Right cardiac atrium (tissue), 5 donors: ENCODE measurements around the gene MED29. TPM values are rescaled to one million over a fixed set of nuclear protein-coding genes. Genes with fewer than 3 reads are reported as not detected.

Source experiments
- ATAC-seq, 2 donors: fragments of 200-7000 bp; cut with Tn5 transposase; one replicate each; pipeline versions ENCODE4 v1.8.0 to v1.9.1; 2020; ENCODE audit warnings: moderate library complexity in 2 of 2, mild to moderate bottlenecking in 1 of 2
- DNase-seq, 3 donors: peaks; one replicate each; pipeline ENCODE4 v3.0.0-alpha.2; 2020
- H3K27ac ChIP-seq: one replicate; pipeline ENCODE4 v1.5.1; 2013; ENCODE audit warnings: mild to moderate bottlenecking, low read length, control low read depth, moderate library complexity
- H3K27me3 ChIP-seq: one replicate; pipeline ENCODE4 v1.6.1; 2013; ENCODE audit not compliant: control insufficient read depth, insufficient read depth
- H3K4me1 ChIP-seq: one replicate; pipeline ENCODE4 v1.6.1; 2013; ENCODE audit warnings: low read length; ENCODE audit not compliant: control insufficient read depth, insufficient read depth
- H3K4me3 ChIP-seq: one replicate; pipeline ENCODE4 v1.5.1; 2013; ENCODE audit warnings: low read length, control low read depth
- H3K9me3 ChIP-seq: one replicate; pipeline ENCODE4 v1.6.1; 2013; ENCODE audit warnings: low read length; ENCODE audit not compliant: control insufficient read depth
- WGBS: extraction: QIAGEN DNeasy Blood & Tissue Kit; methylation state at CpG from one replicate; pipeline ENCODE4 v1.1.7; 2013; 5-methylcytosine and 5-hydroxymethylcytosine counted together
- intact Hi-C, 4 donors: fragments of 100-400 bp; cut with DNase I; formaldehyde crosslinking; loops; one replicate each; pipeline versions ENCODE4 v1.11.0 to v1.14.0; 2022 to 2023
- polyA plus RNA-seq: library from polyadenylated mRNA; stranded (reverse); fragments of 200-250 nt; gene quantifications from one replicate; pipeline ENCODE4 v1.2.3, GENCODE V29; 2013
- total RNA-seq, 4 donors: library from RNA; stranded (reverse); fragmentation: NEBNext Ultra II Directional; extraction: Animal tissue kit (Norgen Biotek cat#: 25700); gene quantifications; one replicate each; pipeline ENCODE4 v1.2.1, GENCODE V29; 2021
- donor health status: healthy with polysubstance abuse.
- donor health status: DM: no; HTN: yes; CAD: no.
- donor health status: DM: no; HTN: no; CAD: no.
- donor health status: DM: no; HTN: yes; CAD: no; lungs with severe emphysema.
- donor health status: DM: yes; HTN: yes; CAD: no.

The MED29 gene
- total and polyA plus RNA-seq, 5 donors = 25.1 to 38.3 (median 27.1) TPM

DNA sequence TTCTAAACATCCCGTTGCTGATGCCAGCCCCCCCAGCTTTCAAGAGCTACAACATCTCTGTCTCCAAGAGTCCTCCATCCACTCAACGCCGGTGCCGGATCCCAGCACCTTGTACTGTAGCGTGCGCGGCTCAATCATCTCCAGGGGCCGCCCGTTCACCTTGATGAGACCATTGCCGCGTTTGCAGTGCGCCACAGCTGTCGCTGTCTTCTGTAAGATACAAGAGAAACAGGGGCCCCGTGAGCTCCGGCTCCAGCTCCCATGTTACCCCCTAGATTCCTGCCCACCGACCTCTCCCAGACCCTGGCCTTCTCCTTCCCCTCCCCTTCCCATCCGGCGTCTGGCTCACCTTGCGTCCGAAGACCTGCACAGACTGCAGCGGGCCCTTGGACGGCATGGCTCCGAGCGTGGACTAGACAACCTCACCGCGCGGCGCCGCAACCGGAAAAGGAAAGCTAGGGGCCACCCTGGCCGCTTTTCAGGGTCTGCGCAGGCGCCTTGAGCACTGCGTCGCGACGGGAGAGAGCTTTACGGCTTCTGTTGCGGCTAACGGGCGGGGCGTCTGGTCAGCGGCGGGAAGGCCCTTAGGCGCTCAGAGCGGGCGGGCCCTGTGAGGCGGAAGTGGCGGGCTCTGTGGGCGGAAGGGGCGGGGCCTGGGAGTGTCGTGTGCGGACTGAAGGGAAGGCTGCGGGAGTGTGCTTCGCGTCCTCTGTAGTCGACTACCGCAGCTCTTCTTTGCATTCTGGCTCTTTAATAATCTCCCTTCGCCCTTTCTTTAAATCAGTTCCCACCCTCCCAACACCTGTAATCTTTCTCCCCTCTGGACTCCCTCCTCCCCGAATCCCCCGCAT, 44.5 kb downstream of the MED29 start, which contains the start of gene RPS16:
Gene RPS16 (minus strand): TSS at position 451 of the 851 bp plus-strand sequence. CDS start 54 bp downstream, at position 397.
- H3K9me3 ChIP-seq = no peaks in the 10 kb centered on the region
- under 1% methylated on average over 61 of the region's 61 CpGs for whole genome bisulfite sequencing
- no peaks in the 10 kb centered on the region for H3K27me3 ChIP-seq
- peak within 1 kb of the TSS; percentile 88 for H3K4me3 ChIP-seq
- ATAC-seq (peak; percentile 97 to 99), DNase-seq (peak; percentile 99 to 100 (median 100))
- intact Hi-C loops = no loop called here
- peak within 1 kb of the TSS; percentile 84 for H3K27ac ChIP-seq
- H3K4me1 ChIP-seq = peaks cover 3% of the 10 kb centered on the region

GRCh38 chr19:39436350-39436716, 45.2 kb downstream of the MED29 start:
- H3K4me3 ChIP-seq = peak overlapping the region; percentile 53
- H3K9me3 ChIP-seq = no peaks in the 10 kb centered on the region
- DNase-seq (no peak), ATAC-seq (no peak)
- intact Hi-C loops = no loop called here
- peaks cover 3% of the 10 kb centered on the region for H3K4me1 ChIP-seq
- WGBS = 0% methylated on average over 2 of the region's 2 CpGs
- H3K27me3 ChIP-seq = no peaks in the 10 kb centered on the region
- H3K27ac ChIP-seq = peak overlapping the region; percentile 71

- Histone ChIP-seq H3K27me3 (no peaks in the 10 kb centered on the region), H3K27ac (no peak overlapping the region), H3K9me3 (no peaks in the 10 kb centered on the region), H3K4me1 (peaks cover 3% of the 10 kb centered on the region), H3K4me3 (no peak overlapping the region)
- DNase-seq (peak in 1 of 3 donors; percentile 16), ATAC-seq (no peak)
- intact Hi-C loops = no loop called here
- 80% methylated on average over 9 of the region's 9 CpGs for WGBS
Observed at GRCh38 chr19:39438270-39438934, 47.2 kb downstream of the MED29 start.

- H3K4me1 ChIP-seq = peaks cover 3% of the 10 kb centered on the region
- H3K27me3 ChIP-seq = no peaks in the 10 kb centered on the region
- H3K9me3 ChIP-seq = no peaks in the 10 kb centered on the region
- peak; percentile 5 to 19 for ATAC-seq
- WGBS = 6% methylated on average over 17 of the region's 17 CpGs
- DNase-seq = peak in 1 of 3 donors; percentile 42
- peak overlapping the region; percentile 96 for H3K27ac ChIP-seq
- intact Hi-C loops = loop anchor here in 2 of 4 donors (10.0 kb wide), 1 partner anchor 90 kb away; the partner anchor contains the start of gene EID2B (in 2 of the 2)
- H3K4me3 ChIP-seq = peak overlapping the region; percentile 91
Observed at GRCh38 chr19:39444598-39445195, 53.5 kb downstream of the MED29 start.

DNA sequence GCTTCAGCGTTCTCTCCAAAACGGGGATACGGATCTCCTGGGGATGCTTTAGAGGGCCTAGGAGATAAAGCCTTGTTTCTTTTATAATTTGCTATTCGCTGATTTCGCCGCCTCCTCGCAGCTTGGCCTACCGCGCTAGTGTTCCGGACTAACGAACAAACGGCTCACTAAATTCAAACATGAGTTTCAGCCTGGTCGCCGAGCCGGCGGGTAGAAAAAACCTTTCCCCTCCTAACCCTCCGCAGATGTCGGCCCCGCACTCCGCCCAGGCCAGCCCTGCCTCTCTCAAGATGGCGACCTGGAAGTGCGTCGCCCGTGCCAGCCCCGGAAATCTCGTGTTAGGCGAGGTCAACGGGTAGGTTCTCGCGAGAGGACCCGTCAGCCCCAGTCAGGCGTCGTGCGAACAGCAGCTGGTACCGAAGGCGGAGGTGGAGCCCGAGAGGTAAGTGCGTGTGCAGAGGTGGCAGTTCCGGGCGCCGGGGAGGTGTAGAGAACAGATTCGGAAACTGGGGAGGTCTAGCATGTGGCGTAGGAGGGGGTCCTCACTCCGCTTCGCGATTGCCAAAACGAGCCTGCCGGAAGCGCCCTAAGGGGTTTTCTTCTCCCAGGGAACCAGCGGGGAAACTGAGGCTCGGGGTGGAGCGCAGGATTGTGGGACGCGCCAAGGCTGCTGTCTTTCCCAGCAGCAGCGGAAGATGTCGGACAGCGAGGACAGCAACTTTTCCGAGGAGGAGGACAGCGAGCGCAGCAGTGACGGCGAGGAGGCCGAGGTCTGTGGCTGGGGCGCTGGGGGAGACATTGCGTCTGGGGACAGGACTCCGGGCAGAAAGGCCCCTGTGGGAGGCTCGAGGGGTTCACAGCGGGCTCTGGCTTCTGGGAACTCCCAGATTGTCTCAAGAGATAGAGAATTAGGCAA, 54.3 kb downstream of the MED29 start, which contains the start of gene SUPT5H:
Gene SUPT5H (plus strand): TSS at position 387 of the 916 bp plus-strand sequence. CDS start 309 bp downstream, at position 696.
- WGBS = under 1% methylated on average over 68 of the region's 68 CpGs
- peak within 1 kb of the TSS; percentile 91 for H3K4me3 ChIP-seq

DNA sequence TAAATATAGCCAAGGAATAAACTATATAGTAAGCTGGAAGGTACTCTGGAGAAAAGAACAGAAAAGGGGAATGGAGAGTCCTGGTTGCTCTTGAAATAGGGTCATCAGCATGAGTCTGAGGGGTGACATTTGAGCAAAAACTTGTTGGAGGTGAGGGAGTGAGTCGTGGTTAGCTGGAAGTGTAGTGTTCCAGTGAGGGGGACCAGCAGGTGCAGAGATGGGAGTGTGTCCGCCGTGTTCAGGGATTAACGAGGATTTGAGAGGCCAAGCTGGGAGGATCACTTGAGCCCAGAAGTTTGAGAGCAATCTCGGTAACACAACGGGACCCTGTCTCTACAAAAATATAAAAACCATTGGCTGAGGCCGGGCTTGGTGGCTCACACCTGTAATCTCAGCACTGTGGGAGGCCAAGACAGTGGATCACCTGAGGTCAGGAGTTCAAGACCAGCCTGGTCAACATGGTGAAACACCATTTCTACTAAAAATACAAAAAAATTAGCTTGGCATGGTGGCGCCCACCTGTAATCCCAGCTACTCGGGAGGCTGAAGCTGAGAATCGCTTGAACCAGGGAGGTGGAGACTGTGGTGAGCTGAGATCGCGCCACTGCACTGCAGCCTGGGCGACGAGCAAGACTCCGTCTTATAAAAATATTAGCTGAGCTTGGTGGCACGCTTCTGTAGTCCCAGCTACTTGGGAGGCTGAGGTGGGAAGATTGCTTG, 55.3 kb downstream of the MED29 start:
- peak in 1 of 3 donors; percentile 9 for DNase-seq
- no peaks in the 10 kb centered on the region for H3K27me3 ChIP-seq
- H3K27ac ChIP-seq = no peak overlapping the region
- intact Hi-C loops = loop anchor here in 2 of 4 donors (10.0 kb wide), 1 partner anchor 88 kb away; the partner anchor contains the start of gene EID2B (in 2 of the 2)
- no peak for ATAC-seq
- no peaks in the 10 kb centered on the region for H3K9me3 ChIP-seq
- peak overlapping the region; percentile 91 for H3K4me3 ChIP-seq
- H3K4me1 ChIP-seq = peaks cover 6% of the 10 kb centered on the region
- 86% methylated on average over 16 of the region's 16 CpGs for WGBS

More for the DNA sequence above, 54.3 kb downstream of the MED29 start, which contains the start of gene SUPT5H:
- H3K27me3 ChIP-seq = no peaks in the 10 kb centered on the region
- H3K4me1 ChIP-seq = peaks cover 6% of the 10 kb centered on the region
- intact Hi-C loops = loop anchor here in 2 of 4 donors (10.0 kb wide), 1 partner anchor 89 kb away; the partner anchor contains the start of gene EID2B (in 2 of the 2)
- no peaks in the 10 kb centered on the region for H3K9me3 ChIP-seq
- peak within 1 kb of the TSS; percentile 96 for H3K27ac ChIP-seq
- DNase-seq = peak; percentile 97 to 99 (median 98)
- peak; percentile 98 for ATAC-seq

GRCh38 chr19:39448271-39448670, 57.1 kb downstream of the MED29 start:
- DNase-seq (peak in 1 of 3 donors; percentile 20), ATAC-seq (no peak)
- no peak overlapping the region for H3K4me3 ChIP-seq
- H3K27ac ChIP-seq = no peak overlapping the region
- intact Hi-C loops = loop anchor here in 2 of 4 donors (10.0 kb wide), 1 partner anchor 87 kb away; the partner anchor contains the start of gene EID2B (in 2 of the 2)
- no peaks in the 10 kb centered on the region for H3K27me3 ChIP-seq
- no peaks in the 10 kb centered on the region for H3K9me3 ChIP-seq
- peaks cover 6% of the 10 kb centered on the region for H3K4me1 ChIP-seq
- WGBS = 63% methylated on average over 3 of the region's 3 CpGs

DNA sequence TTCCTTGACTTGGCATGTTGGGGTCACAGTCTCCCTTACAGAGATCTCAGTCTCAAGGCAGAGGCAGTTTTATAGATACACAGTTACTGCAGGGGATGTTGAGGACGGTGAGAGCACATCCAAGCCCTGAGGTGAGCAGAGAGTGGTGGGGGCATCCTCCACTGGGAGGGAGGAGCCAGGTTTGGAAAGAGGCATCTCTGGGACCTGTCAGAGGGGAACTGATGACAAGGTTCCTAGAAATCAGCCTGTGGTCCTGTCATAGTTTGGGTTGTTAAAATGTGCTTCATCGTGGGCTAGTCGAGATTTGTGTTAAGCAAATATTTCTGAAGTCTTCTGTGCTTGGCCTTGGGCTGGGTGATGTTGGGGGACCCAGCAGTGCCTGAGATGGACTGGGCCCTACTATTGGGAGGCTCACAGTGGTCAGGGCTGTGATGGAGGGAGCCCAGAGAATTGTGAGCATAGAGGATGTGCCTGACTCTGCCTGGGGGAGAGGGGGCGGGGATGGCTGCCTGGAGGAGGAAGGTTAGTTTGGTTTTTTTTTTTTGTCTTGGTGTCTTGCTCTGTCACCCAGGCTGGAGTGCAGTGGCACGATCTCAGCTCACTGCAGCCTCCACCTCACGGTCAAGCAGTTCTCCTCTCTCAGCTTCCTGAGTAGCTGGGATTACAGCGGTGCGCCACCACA, 58.1 kb downstream of the MED29 start:
- Histone ChIP-seq H3K27me3 (no peaks in the 10 kb centered on the region), H3K27ac (no peak overlapping the region), H3K4me3 (no peak overlapping the region), H3K9me3 (no peaks in the 10 kb centered on the region), H3K4me1 (peaks cover 6% of the 10 kb centered on the region)
- intact Hi-C loops = loop anchor here in 2 of 4 donors (10.0 kb wide), 1 partner anchor 86 kb away; the partner anchor contains the start of gene EID2B (in 2 of the 2)
- DNase-seq (peak in 1 of 3 donors; percentile 23), ATAC-seq (no peak)
- 70% methylated on average over 8 of the region's 8 CpGs for WGBS
